Left ventricle myocardium inferior (tissue), 1 donor: ENCODE results near the gene MYRIP. TPM values are rescaled to one million over a fixed set of nuclear protein-coding genes. Genes with fewer than 3 reads are reported as not detected.
A peak's percentile ranks its signal among the peaks of the same experiment; 100 is the strongest.

Experiments
- DNase-seq: peaks from one replicate; pipeline ENCODE4 v3.0.0-alpha.2; 2020
- H3K27ac ChIP-seq: fragments of 200-600 bp; replicated peaks from 2 replicates; pipeline ENCODE4 v1.8.0; 2021
- H3K27me3 ChIP-seq: fragments of 200-600 bp; 2 replicates; pipeline ENCODE4 v1.8.0; 2021; ENCODE audit warnings: low read depth
- H3K36me3 ChIP-seq: fragments of 200-600 bp; 2 replicates; pipeline ENCODE4 v1.8.0; 2021
- H3K4me1 ChIP-seq: fragments of 200-600 bp; 2 replicates; pipeline ENCODE4 v1.8.0; 2021
- H3K4me3 ChIP-seq: fragments of 200-600 bp; 2 replicates; pipeline ENCODE4 v1.8.0; 2021; ENCODE audit warnings: mild to moderate bottlenecking, moderate library complexity
- H3K9me3 ChIP-seq: fragments of 200-600 bp; replicated peaks from 2 replicates; pipeline ENCODE4 v1.8.0; 2021
- CTCF ChIP-seq: fragments of 200-600 bp; IDR thresholded peaks from 2 replicates; pipeline ENCODE4 v1.8.0; 2021; ENCODE audit warnings: antibody characterized with exemption, mild to moderate bottlenecking, borderline replicate concordance
- intact Hi-C: fragments of 100-400 bp; cut with micrococcal nuclease; formaldehyde crosslinking; loops from one replicate; pipeline ENCODE4 v1.11.0; 2022
- total RNA-seq: library from RNA; stranded (reverse); fragmentation: NEBNext Ultra II Directional; extraction: Animal tissue kit (Norgen Biotek cat#: 25700); gene quantifications from one replicate; pipeline ENCODE4 v1.2.1, GENCODE V29; 2021
- donor health status: DM: no; HTN: yes; CAD: no; lungs with severe emphysema.

MYRIP gene
- total RNA-seq, 1 donor from 2014 or later: 1.5 TPM

- H3K4me3 ChIP-seq: no peak overlapping the region
- peak; percentile 41 for DNase-seq
- H3K36me3 ChIP-seq: no peaks in the 10 kb centered on the region
- H3K27me3 ChIP-seq: no peaks in the 10 kb centered on the region
- intact Hi-C loops: loop anchor here (5.0 kb wide), 1 partner anchor 125 kb away; no protein-coding TSS in a partner anchor
- H3K27ac ChIP-seq: no peak overlapping the region
- no peaks in the 10 kb centered on the region for H3K9me3 ChIP-seq
- peak; percentile 97 for TF ChIP-seq CTCF
- H3K4me1 ChIP-seq: peaks cover 26% of the 10 kb centered on the region
These were observed 382.5 kb downstream of the MYRIP start for GRCh38 chr3:40191850-40192448.

GRCh38 chr3:40192628-40193027 lies 383.2 kb downstream of the MYRIP start:
- peaks cover 20% of the 10 kb centered on the region for H3K4me1 ChIP-seq
- no peak for DNase-seq
- H3K27me3 ChIP-seq: no peaks in the 10 kb centered on the region
- no peak overlapping the region for H3K27ac ChIP-seq
- intact Hi-C loops: loop anchor here (5.0 kb wide), 1 partner anchor 125 kb away; no protein-coding TSS in a partner anchor
- H3K36me3 ChIP-seq: no peaks in the 10 kb centered on the region
- no peak for TF ChIP-seq CTCF
- H3K9me3 ChIP-seq: no peaks in the 10 kb centered on the region
- no peak overlapping the region for H3K4me3 ChIP-seq

DNA sequence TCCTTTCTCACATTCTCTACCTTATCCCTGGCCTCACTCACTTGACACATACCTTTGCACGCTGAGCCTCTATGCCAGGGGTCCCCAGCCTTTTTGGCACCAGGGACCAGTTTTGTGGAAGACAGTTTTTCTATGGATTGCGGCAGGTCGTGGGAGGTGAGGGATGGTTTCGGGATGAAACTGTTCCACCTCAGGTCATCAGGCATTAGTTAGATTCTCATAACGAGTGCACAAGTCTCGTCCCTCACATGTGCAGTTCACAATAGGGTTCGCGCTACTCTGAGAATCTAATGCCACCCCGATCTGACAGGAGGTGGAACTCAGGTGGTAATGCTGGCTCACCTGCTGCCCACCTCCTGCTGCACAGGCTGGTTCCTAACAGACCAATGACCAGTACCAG lies 387.6 kb downstream of the MYRIP start:
- no peaks in the 10 kb centered on the region for H3K27me3 ChIP-seq
- DNase-seq: no peak
- intact Hi-C loops: no loop called here

GRCh38 chr3:40200692-40201316 lies 391.4 kb downstream of the MYRIP start:
- intact Hi-C loops: no loop called here
- DNase-seq: no peak
- Histone ChIP-seq H3K9me3 (no peaks in the 10 kb centered on the region), H3K4me3 (peak overlapping the region; percentile 12), H3K36me3 (no peaks in the 10 kb centered on the region), H3K27me3 (no peaks in the 10 kb centered on the region), H3K4me1 (peaks cover 20% of the 10 kb centered on the region), H3K27ac (no peak overlapping the region)
- TF ChIP-seq CTCF: no peak

More for the DNA sequence above, 387.6 kb downstream of the MYRIP start:
- Histone ChIP-seq H3K4me3 (no peak overlapping the region), H3K27ac (no peak overlapping the region), H3K9me3 (no peaks in the 10 kb centered on the region), H3K36me3 (no peaks in the 10 kb centered on the region), H3K4me1 (peaks cover 14% of the 10 kb centered on the region)
- no peak for TF ChIP-seq CTCF

DNA sequence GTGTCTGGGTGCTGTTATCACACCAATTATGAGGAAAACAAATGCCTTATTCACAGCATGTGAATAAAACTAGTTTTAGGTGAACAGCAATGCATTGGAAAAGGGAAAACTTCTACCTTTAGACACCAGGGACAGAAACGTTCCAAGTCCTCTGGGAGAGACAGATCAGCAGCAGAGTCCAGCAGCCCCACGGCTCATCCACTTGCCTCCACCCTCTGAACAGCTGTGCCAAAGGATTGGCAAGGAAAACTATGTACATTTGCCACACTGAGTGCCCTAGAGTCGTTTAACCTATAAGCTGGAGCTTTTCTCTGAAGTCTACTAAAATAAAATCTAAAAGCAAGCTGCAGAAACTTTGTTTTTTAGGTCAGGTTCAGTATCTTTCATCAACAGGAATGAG lies 392.4 kb downstream of the MYRIP start:
- H3K9me3 ChIP-seq: no peaks in the 10 kb centered on the region
- TF ChIP-seq CTCF: no peak
- H3K4me1 ChIP-seq: peaks cover 20% of the 10 kb centered on the region
- intact Hi-C loops: no loop called here
- no peaks in the 10 kb centered on the region for H3K36me3 ChIP-seq
- peak overlapping the region; percentile 5 for H3K27ac ChIP-seq
- DNase-seq: no peak
- H3K27me3 ChIP-seq: no peaks in the 10 kb centered on the region
- no peak overlapping the region for H3K4me3 ChIP-seq
